HG02571 (cell line): ENCODE measurements around the gene FUT8.

Experiments
- ATAC-seq: cut with Tn5 transposase; IDR thresholded peaks from one replicate; pipeline ENCODE4 v1.9.1; 2021; ENCODE audit warnings: mild to moderate bottlenecking, moderate library complexity; ENCODE audit not compliant: unreplicated experiment

FUT8 gene

DNA sequence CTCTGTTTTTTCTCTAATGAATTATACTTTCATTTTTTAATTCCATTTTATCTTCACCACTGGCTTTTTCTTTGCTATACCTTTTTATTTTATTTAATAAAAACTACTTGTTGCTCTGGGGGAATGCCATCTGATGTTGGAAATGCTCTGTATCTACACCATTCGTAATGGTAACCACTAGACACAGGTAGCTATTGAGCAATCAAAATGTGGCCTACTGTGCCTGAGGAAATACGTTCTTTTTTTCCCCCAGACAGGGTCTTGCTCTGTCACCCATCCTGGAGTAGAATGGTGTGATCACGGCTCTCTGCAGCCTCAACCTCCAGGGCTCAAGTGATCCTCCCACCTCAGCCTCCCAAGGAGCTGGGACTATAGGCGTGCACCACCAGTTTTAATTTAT lies 140.2 kb downstream of the FUT8 start:
- no peak for ATAC-seq

DNA sequence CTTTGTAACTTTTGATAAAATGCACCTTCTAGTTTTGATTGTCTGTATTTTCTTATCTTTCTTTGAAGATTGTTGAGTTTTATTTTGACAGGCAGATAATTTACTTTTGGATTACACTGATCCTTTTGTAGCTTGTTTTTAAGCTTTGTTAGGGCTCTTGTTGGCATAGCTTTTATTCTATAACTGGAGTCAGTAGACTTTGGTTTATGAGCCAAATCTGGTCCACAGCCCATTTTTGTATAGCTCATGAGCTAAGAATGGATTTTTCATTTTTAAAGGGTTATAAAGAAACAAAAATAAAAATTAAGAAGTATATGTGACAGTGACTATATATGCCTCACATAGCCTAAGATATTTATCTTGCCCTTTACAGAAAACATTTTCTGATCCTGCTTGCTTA lies 142.3 kb downstream of the FUT8 start:
- no peak for ATAC-seq

DNA sequence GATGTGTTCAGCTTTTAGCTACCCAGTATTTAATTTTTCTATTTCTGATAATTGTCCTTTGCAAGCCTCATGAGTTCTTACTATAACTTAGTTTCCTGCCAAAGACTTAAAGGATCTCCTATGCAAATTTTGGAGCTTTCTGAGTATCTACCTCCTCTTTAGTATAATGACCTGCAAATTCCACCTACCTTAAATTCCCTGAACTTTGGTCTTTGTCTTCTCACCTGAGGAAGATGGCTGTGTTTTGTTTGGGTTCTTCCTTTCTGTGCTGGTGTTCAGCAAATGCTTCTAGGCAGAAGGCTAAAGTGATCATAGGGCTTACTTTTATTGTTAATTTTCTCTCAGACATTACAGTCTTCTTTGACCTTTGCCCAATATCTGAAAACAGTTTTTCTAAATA lies 142.8 kb downstream of the FUT8 start:
- no peak for ATAC-seq

DNA sequence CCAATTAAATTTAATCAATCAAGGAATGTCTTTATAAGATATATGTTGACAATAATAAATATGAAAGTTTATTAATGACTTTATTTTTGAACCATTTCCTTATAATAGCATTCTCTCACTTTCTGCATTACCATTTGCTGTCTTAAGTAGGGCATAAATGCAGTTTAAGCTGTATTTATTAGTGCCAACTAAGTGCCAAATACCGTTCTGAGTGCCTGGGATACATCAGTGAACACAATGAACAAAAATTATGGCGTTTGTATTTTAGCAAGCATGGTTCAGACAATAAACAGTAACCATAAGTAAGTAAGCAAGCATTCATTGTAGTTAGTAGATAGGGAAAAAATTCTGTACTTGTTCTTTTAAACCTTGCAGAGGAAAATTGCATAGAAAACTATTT lies 145.8 kb downstream of the FUT8 start:
- ATAC-seq = no peak

DNA sequence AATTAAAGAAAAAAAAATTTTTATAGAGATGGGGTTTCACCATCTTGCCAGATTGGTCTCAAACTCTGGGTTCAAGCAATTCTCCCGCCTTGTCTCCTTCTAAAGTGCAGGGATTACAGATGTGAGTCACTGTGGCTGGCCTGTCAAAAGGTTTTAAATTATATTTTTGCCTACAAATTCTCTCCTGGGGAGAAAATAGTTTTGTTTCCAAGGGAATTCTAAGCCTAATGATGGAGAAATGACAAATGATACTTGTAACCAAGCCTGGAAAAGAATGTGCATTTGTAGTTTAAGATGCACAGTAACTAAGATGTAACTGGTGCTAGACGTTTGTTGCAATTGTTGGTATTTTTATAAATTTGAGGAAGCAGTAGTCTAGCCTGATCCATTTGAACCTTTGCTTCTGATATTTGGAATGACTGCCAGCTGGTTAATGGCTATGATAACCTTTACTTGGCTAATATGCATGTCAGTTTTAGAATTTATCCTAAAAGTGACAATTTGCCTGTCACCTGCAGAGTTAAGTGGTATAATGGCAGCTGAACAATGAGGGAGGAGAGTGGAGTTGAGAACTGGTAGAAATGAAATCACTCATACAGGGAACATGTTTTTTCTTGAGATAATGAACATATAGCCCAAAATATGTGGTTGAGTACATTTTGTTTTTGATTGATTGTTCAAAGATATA lies 148.0 kb downstream of the FUT8 start:
- ATAC-seq = no peak

DNA sequence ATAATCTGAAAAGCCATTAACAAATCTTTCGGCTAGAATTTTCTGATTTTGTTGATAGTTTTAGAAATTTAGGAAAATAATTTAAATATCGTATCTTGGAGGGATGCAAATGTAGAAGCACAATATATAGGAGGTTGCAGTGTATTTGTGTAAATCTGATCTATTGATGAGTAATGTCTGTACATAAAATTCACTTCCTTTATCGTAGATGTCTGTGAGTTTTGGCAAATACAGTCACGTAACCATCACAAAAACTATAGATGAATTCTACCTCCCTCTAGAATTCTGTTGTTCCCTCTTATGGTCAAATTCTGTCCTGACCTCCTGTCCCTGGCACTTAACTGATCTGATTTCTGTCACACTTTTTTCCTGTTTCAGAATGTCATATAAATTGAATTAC lies 151.8 kb downstream of the FUT8 start:
- ATAC-seq = no peak

DNA sequence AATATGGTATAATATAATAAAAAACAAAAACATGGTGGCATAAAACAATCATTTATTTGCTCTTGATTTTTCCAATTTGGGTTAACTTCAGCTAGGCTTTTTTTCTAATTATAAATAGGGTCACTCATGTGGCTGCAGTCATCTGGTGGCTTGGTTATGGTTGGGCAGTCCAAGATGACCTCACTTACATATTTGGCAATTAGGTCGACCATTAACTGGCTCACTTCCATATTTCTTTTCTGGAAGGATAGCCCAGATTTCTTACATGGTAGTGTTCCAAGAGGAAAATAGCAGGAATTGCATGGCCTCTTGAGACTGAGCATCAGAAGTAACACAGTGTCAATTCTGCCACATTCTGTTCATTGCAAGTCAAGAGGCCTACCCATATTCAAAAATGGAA lies 153.4 kb downstream of the FUT8 start:
- ATAC-seq = no peak

DNA sequence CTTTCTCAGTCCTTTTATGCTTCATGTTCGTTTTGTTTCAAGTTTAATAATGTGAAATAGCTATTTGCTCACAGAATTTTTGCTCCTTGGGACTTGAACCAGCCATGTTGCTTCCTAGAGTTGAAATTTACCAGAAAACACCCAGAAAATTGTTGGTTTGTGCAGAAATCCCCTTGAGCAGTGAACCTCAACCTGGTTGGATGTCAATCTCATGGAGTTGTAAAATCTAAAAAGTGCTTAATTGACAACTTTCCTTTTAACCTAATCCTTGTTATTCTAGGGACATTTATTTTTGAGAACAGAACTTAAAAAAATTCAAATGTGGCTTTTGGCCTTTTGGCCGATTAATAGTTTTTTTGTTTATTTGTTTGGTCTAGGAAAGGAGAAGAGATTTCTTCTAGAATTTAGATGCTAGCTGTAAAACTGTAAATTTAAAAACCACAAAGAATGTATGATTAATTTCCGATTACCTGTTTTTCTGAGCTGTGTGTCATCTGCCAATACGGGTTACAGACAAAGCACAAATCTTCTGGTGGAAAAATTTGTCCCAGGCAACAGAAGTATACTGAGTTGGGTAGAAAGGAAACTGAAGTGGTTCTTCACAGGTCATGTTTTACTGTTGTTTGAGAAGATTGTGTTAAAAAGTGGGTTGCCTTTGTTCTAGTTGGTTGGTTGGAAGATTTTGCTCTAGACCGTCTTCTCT lies 154.4 kb downstream of the FUT8 start:
- ATAC-seq = no peak

DNA sequence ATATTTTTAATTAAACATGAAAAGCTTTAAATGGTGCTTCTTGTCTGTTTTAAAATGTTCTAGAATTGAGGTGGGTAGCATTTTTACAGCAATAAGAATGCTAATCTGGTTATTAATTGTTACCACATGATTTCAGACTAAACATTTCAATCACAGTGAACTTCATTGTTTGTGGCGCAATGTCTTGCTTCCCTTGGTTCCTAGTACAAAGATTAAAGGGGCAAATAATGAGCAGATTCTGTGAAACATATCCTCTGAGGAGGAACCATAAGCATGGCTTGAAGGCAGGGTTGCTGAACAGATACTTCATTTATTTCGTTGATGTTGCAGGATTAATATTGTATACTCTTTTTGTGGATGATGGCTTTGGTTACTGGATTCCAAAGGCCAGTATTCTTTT lies 162.1 kb downstream of the FUT8 start:
- no peak for ATAC-seq

DNA sequence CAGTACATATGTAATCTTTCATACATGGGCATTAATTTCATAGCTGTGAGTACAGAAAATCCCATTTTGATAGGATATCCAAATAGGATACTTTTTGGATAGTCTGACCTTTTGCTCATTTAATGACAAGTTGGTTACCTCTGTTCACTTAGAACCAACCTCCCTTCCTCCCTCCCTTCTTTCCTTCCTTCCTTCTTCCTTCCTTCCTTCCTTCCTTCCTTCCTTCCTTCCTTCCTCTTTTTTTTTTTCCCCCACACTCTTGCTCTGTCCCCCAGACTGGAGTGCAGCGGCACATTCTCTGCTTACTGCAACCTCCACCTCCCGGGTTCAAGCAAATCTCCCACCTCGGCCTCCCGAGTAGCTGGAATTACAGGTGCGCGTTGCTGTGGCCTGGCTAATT lies 162.9 kb downstream of the FUT8 start:
- no peak for ATAC-seq

DNA sequence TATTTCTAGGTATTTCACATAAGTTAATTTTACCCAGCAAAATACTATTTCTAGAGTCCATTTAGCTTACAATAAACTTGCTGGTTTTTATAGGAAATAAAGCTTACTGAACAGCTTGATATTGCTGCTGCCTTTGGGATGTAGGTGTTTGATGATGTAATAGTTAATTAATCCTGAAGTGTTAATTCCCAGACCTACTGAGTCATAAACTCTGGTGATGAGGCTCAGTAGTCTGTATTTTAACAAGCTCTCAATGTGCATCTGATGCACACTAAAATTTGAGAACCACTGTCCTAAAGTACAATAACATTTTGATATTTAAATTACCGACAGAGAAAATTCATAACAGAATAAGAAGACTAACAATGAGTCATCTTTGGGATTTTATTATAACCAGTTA lies 168.4 kb downstream of the FUT8 start:
- no peak for ATAC-seq

DNA sequence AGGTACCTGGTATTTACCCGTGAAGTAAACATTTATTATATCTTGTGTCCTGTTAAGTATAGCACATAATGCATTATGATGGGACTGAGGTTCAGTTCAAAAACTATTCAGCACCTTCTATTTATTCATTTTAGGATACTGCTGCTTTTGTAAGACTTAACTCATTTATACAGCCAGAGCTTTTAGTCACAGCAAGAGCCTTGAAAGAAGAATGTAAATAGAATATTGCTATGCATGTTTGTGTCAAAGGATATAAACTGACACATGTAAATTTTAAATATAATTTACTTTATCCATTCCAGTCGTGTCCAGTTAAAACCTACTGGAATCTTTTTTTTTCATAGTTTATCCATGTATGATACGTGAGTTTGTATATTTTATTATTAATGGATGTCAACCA lies 168.8 kb downstream of the FUT8 start:
- ATAC-seq = no peak

DNA sequence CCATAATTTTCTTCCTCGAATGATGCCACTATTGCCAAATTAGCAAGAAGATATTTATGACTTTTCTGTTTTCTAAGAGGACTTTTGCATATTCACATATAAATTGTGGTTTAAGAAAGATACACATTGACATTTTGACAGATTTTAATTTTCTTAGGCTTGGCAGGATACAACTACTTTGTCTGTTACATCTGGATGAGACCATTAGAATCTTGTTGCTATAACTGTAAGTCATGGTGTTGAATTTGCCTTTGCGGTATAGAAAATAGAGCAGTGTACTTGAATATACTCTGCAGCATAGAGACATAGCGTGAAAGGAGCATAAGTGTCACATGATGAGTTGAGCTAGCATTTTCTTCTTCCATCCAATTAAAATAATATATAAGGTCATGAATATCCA lies 169.3 kb downstream of the FUT8 start:
- ATAC-seq = no peak

DNA sequence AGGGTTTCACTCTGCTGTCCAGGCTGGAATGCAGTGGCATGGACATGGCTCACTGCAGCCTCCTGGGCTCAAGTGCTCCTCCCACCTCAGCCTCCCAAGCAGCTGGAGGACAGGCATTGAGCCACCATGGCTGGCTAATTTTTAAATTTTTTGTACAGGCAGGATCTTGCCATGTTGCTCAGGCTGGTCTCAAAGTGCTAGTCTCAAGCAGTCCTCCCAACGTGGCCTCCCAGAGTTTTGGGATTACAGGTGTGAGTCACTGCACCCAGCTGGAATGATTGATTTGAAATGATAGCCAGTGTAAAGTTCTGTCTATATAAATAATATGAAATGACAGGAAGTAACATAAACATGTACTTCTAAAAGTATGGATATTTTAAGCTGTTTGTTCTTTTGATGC lies 172.7 kb downstream of the FUT8 start:
- no peak for ATAC-seq

DNA sequence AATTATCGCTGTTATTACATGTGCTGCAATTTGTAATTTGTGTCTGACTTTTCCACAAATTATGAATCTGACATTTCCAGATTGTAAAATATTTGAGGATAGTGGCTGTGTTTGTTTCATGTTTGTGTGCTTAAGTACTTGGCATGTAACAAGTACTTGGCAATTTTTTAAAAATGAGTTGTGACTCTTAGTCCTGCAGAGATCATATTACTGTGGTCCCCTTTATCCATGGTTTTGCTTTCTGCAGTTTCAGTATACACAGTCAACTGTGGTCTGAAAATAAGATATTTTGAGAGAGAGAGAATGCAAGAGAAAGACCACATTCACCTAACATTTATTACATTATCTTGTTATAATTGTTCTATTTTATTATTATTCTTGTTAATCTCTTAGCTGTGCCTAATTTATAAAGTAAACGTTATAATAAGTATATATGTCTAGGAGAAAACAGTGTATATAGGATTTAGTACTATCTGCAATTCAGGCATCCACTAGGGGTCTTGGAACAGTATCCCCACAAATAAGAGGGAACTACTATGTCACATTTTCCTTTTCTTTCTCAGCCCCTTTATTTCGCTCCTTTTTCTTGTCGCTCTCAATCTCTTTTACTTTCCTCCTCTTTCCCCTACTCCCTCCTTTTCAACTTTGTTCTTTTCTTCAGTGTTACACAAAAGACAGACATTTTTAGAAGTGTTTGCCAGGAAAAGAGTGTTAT lies 176.1 kb downstream of the FUT8 start:
- no peak for ATAC-seq

DNA sequence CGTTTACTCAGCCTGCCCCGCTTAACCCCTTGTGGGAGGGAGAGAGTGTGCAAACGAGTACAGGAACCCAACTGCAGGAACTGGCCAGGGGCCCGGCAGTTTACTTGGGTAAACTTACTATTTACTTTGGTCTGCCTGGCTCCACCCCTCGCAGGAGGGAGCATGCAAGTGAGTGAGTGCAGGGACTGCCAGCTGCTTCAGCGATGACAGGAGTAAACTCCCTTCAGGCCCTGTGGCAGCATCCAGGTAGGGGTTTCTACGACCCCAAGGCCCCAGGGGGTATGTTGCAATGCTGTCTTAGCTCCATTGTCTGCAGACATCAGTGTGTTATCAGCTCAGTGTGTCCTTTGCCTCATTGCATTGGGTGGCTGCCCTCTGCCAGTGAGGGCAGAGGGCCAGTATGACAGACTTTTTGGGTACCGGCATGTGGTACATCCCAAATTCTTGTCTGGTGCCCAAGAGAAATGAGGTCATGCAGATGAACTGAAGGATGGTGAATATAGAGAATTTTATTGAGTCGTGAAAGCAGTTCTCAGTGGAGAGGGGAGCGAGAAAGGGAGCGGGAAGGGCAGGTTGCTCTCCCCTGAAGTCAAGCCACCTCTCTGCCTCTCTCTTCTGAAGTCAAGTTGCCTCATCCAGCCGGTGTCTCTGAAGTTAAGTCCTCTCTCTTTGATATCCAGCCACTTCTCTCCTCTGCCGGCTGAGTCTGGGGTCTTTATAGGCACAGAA lies 181.8 kb downstream of the FUT8 start:
- ATAC-seq = no peak

DNA sequence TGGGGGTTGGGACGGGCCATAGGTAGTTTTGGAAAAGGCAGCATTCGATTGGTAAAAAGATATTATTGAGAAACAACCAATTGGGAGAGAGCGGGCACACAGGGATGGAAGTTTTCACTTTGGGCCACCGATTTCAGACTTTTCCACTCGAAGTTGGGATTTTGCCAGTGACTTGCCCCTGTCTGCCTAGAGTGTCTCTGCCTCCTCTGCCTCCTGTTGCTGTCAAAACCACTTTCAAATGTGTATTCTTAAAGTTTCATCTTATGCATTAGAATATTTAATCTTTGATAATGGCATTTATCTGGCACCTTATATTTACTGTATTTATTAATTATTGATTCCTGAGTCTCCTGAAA lies 182.3 kb downstream of the FUT8 start:
- ATAC-seq = no peak

DNA sequence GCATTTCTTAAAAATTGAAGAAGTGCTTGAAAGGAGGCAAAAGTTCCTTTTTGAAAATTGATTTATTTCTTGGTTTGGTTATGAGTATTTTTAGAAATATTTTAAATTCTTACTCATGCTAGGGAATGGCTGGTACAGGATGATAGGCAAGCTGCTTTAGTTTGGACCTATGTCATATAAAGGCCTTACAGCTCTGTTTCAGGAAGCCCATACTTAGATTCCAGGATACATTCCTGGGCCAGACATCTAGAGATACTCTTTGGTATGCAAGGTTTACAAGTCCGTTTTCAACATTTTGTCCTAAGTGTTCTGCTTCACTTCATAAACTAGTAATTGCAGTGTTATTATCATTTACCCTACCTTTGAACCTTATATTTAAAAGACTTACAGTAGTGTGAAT lies 186.8 kb downstream of the FUT8 start:
- ATAC-seq = no peak

DNA sequence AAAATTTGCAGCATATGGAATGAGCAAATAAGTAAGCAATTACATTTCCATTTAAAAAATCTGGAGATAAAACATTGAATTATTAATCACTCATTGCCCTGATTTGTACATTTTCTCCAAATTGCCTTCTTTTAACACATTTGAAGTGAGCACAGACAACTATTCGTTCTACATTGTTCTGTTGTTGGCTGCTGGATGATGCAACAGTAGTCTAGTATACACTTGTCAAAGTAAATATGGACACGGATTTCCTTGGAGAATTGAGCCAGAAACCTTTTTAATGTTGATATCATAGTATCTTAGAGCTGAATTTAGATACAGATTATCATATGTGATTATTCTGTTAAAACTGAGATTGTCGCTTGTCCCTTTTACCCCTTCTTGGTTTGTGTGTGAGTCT lies 188.2 kb downstream of the FUT8 start:
- no peak for ATAC-seq

DNA sequence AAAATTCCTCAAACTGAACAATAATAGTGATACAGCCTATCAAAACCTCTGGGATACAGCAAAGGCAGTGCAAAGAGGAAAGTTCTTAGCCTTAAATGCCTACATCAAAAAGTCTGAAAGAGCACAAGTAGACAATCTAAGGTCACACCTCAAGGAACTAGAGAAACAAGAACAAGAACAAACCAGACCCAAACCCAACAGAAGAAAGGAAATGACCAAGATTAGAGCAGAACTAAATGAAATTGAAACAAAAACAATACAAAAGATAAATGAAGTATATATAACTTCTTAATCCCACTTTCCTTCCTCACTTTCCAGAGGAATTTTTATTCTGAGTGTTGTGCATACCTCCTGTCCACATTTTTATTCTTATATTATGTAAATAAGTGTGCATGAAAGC lies 192.0 kb downstream of the FUT8 start:
- ATAC-seq = no peak

DNA sequence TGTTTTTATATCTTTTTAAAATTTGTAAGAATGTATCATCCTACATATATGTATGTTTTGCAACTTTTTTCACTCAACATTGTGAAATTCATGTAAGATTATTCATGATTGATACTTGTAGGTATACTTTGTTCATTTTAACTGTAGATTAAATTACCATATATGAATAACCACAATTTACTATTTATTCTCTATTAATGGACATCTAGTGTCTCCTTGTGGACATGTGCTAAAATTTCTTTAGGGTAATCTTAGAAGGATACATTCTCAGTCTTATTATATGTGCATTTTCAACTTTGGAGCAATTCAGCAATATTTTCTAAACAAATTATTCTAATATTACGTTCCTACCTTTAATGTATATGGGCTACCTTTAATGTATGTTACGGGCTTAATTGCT lies 192.4 kb downstream of the FUT8 start:
- ATAC-seq = no peak

DNA sequence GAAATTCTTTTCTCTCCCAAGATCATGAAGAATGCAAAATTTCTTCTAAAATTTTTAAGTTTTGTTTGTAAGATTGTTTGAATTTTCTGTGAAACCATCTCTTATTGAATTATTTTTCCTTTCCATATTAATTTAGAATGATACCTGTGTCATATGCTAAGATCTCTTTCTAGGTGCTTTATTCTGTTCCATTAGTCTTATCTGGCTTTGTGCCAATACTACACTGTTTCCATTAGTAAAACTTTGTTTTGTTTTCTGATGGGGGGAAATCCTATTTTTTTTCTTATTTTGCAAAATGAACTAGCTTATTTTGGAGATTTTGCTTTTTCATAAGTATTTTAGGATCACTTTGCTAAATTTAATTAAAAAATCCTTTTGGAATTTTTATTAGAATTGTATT lies 193.9 kb downstream of the FUT8 start:
- no peak for ATAC-seq
